GM23248 (cell line): ENCODE data around the gene OR10V1.

Experiments
- EZH2 ChIP-seq: fragments of 200-600 bp; sonication (generic); IDR thresholded peaks from 2 replicates; pipeline ENCODE4 v1.6.1; 2018; ENCODE audit warnings: antibody characterized with exemption, mild to moderate bottlenecking; ENCODE audit not compliant: insufficient read depth, poor library complexity, severe bottlenecking
- EZH2phosphoT487 ChIP-seq: fragments of 200-600 bp; sonication (generic); IDR thresholded peaks from 2 replicates; pipeline ENCODE4 v1.6.1; 2018; ENCODE audit warnings: antibody characterized with exemption, moderate library complexity, mild to moderate bottlenecking, low read depth; ENCODE audit not compliant: insufficient read depth

DNA sequence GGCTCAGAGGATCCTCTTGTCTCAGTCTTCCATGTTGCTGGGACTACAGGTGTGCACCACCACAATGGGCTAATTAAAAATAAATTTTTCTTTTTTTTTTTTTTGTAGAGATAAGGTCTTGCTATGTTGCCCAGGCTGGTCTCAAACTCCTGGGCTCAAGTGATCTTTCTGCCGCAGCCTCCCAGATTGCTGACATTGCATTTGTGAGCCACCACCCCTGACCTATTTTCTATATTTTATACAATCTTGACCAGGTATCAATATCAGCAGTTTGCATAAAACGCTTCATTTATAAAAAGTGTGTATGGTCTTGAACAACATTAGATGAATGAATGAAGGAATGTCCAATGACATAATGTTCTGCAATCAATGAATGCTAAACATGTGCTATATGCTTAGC, 32.5 kb upstream of the OR10V1 start:
- TF ChIP-seq EZH2 (no peak), EZH2phosphoT487 (no peak)
